Caco-2 (cell line): ENCODE measurements around the gene MYOF. TPM values are rescaled to one million over a fixed set of nuclear protein-coding genes. Genes with fewer than 3 reads are reported as not detected.

Experiments
- BruUV-seq: library from RNA; stranded (reverse); fragments of 400-500 nt; replicated peaks from 2 replicates; lab custom pipeline; 2021; lab: Mats Ljungman, UMichigan
- CTCF ChIA-PET: fragments of 300-600 bp; sonication (Branson Sonifier 250); formaldehyde crosslinking; loops from one replicate; lab custom pipeline; 2022; ENCODE audit warnings: antibody characterized with exemption; lab: Charles Lee
- POLR2A ChIA-PET: fragments of 300-600 bp; sonication (Branson Sonifier 250); formaldehyde crosslinking; loops from one replicate; lab custom pipeline; 2022; ENCODE audit warnings: antibody characterized with exemption; lab: Charles Lee
- DNase-seq, 2 experiments: peaks; one replicate each; pipeline versions ENCODE4 v3.0.0 to v3.0.0-alpha.2; 2020 to 2022
- H3K27me3 ChIP-seq: replicated peaks from 2 replicates; pipeline ENCODE4 v1.6.0; 2011; ENCODE audit warnings: low read length; ENCODE audit not compliant: control insufficient read depth, insufficient read depth
- H3K36me3 ChIP-seq: 2 replicates; pipeline ENCODE4 v1.5.1; 2011; ENCODE audit warnings: low read length; ENCODE audit not compliant: control insufficient read depth, insufficient read depth
- H3K4me1 ChIP-seq: fragments of 250-450 bp; sonication (Bioruptor Pico); 2 replicates; pipeline ENCODE4 v1.5.1; 2020; ENCODE audit warnings: mild to moderate bottlenecking
- H3K4me3 ChIP-seq: 2 replicates; pipeline ENCODE4 v1.5.1; 2011; ENCODE audit warnings: low read depth, mild to moderate bottlenecking, control low read depth, low read length
- H3K9me3 ChIP-seq: fragments of 250-450 bp; sonication (Bioruptor Pico); 2 replicates; pipeline ENCODE4 v1.5.1; 2020; ENCODE audit warnings: mild to moderate bottlenecking, moderate library complexity
- H3K27ac Mint-ChIP-seq: one replicate; pipeline ENCODE4 v1.8.0; 2022; ENCODE audit warnings: mixed read lengths; ENCODE audit not compliant: unreplicated experiment
- H3K27me3 Mint-ChIP-seq: one replicate; pipeline ENCODE4 v1.8.0; 2022; ENCODE audit warnings: mixed read lengths; ENCODE audit not compliant: insufficient read depth, unreplicated experiment
- H3K36me3 Mint-ChIP-seq: one replicate; pipeline ENCODE4 v1.8.0; 2022; ENCODE audit warnings: mild to moderate bottlenecking, mixed read lengths; ENCODE audit not compliant: insufficient read depth, unreplicated experiment
- H3K4me1 Mint-ChIP-seq: one replicate; pipeline ENCODE4 v1.8.0; 2022; ENCODE audit warnings: low read depth, mixed read lengths; ENCODE audit not compliant: unreplicated experiment
- H3K4me3 Mint-ChIP-seq: one replicate; pipeline ENCODE4 v1.8.0; 2022; ENCODE audit warnings: mild to moderate bottlenecking, moderate library complexity, mixed read lengths; ENCODE audit not compliant: unreplicated experiment
- H3K9me3 Mint-ChIP-seq: one replicate; pipeline ENCODE4 v1.8.0; 2022; ENCODE audit warnings: mixed read lengths; ENCODE audit not compliant: unreplicated experiment
- CTCF ChIP-seq, 2 experiments: fragments of 200-600 bp in 1 of 2; IDR thresholded peaks; 1 replicate in 1 of 2; 2 replicates in 1 of 2; pipeline versions ENCODE4 v1.5.1 to v1.8.0; 2011 to 2022; ENCODE audit warnings: antibody characterized with exemption in 1 of 2, control low read depth in 1 of 2, inconsistent platforms in 1 of 2, low read depth in 1 of 2, low read length in 1 of 2, mild to moderate bottlenecking in 1 of 2, moderate library complexity in 1 of 2; ENCODE audit not compliant: insufficient read depth in 1 of 2, severe bottlenecking in 1 of 2, unreplicated experiment in 1 of 2
- intact Hi-C: fragments of 100-400 bp; cut with micrococcal nuclease; formaldehyde crosslinking; loops from one replicate; pipeline ENCODE4 v1.10.0; 2022; ENCODE audit not compliant: unreplicated experiment
- total RNA-seq: library from RNA; stranded (reverse); gene quantifications from 2 replicates; pipeline ENCODE4 v1.2.3, GENCODE V29; 2022

MYOF gene
- total RNA-seq, 1 experiment from 2014 or later: 148 TPM

GRCh38 chr10:93281367-93281720 is 200.8 kb downstream of the MYOF start:
- no peak for TF ChIP-seq CTCF (IDR thresholded peaks at IDR 0.05; ENCODE audit: insufficient read depth in 1 of 2, low read depth in 1 of 2, low read length in 1 of 2, severe bottlenecking in 1 of 2, unreplicated experiment in 1 of 2)
- H3K27me3 Mint-ChIP-seq: no peaks in the 10 kb centered on the region
- H3K9me3 ChIP-seq: peaks cover 11% of the 10 kb centered on the region
- H3K27me3 ChIP-seq: no peaks in the 10 kb centered on the region
- BruUV-seq: no TSS peak
- H3K27ac Mint-ChIP-seq: no peak overlapping the region
- intact Hi-C loops: no loop called here
- ChIA-PET POLR2A (no interaction called here), CTCF (no interaction called here)
- no peaks in the 10 kb centered on the region for H3K36me3 ChIP-seq
- no peaks in the 10 kb centered on the region for H3K36me3 Mint-ChIP-seq
- H3K4me1 ChIP-seq: peaks cover 6% of the 10 kb centered on the region; the same call in 1 of the 2 replicates
- no peak overlapping the region for H3K4me3 Mint-ChIP-seq
- no peak for DNase-seq
- no peaks in the 10 kb centered on the region for H3K4me1 Mint-ChIP-seq
- H3K4me3 ChIP-seq: no peak overlapping the region
- H3K9me3 Mint-ChIP-seq: no peaks in the 10 kb centered on the region

- Histone ChIP-seq H3K4me3 (no peak overlapping the region), H3K27me3 (no peaks in the 10 kb centered on the region), H3K4me1 (peaks cover 6% of the 10 kb centered on the region; the same call in 1 of the 2 replicates), H3K36me3 (no peaks in the 10 kb centered on the region), H3K9me3 (peaks cover 11% of the 10 kb centered on the region)
- ChIA-PET POLR2A (no interaction called here), CTCF (no interaction called here)
- H3K27me3 Mint-ChIP-seq: no peaks in the 10 kb centered on the region
- H3K27ac Mint-ChIP-seq: no peak overlapping the region
- no TSS peak for BruUV-seq
- DNase-seq: no peak
- no peaks in the 10 kb centered on the region for H3K36me3 Mint-ChIP-seq
- H3K4me3 Mint-ChIP-seq: no peak overlapping the region
- intact Hi-C loops: no loop called here
- no peaks in the 10 kb centered on the region for H3K9me3 Mint-ChIP-seq
- TF ChIP-seq CTCF (IDR thresholded peaks at IDR 0.05; ENCODE audit: insufficient read depth in 1 of 2, low read depth in 1 of 2, low read length in 1 of 2, severe bottlenecking in 1 of 2, unreplicated experiment in 1 of 2): no peak
- no peaks in the 10 kb centered on the region for H3K4me1 Mint-ChIP-seq
Measured at GRCh38 chr10:93280699-93281366, 201.3 kb downstream of the MYOF start.

DNA sequence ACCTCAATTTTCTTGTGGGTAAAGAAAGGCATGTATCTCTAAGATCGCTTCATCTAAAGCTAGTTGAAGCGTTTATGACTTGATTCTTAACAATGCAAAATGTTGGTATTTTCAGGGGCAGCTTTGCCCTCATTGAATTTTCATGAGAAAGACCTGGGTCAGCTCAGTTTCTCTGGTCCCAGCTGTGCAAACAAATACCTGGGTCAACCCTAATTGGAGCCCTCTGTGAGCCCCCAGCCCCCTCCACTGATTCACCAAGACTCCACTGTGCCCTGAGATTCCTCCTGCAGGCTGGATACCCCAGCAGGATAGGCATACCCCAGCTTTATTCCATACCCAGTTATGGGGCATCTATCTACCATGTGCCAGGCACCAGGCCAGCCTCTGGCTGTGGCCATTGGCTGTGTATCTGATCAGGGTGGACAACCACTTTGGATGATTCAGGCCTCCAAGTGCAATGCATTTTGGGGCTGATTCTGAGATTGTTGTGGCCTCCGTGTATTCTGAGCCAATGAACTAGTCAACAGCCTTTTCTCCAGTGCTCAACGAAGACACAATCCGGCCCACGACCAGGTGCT is 201.9 kb downstream of the MYOF start:
- POLR2A ChIA-PET: no interaction called here
- Histone ChIP-seq H3K4me1 (peaks cover 9% of the 10 kb centered on the region), H3K36me3 (no peaks in the 10 kb centered on the region), H3K4me3 (no peak overlapping the region), H3K27me3 (no peaks in the 10 kb centered on the region), H3K9me3 (peaks cover 11% of the 10 kb centered on the region)
- Mint-ChIP-seq H3K36me3 (no peaks in the 10 kb centered on the region), H3K9me3 (no peaks in the 10 kb centered on the region), H3K27me3 (no peaks in the 10 kb centered on the region), H3K4me1 (peaks cover 2% of the 10 kb centered on the region), H3K27ac (no peak overlapping the region), H3K4me3 (no peak overlapping the region)
- no peak for DNase-seq
- no TSS peak for BruUV-seq
- intact Hi-C loops: no loop called here
- CTCF ChIA-PET: no interaction called here
- TF ChIP-seq CTCF (IDR thresholded peaks at IDR 0.05; ENCODE audit: insufficient read depth in 1 of 2, low read depth in 1 of 2, low read length in 1 of 2, severe bottlenecking in 1 of 2, unreplicated experiment in 1 of 2): no peak
